Measurements from ENCODE around the gene AGAP1. TPM values are rescaled to one million over a fixed set of nuclear protein-coding genes. Genes with fewer than 3 reads are reported as not detected.

The AGAP1 gene
- total and polyA plus RNA-seq, 2 donors (not counting 3 experiments of a cell fraction or from before 2014, with no cell fraction given) = 10.2 to 20.9 TPM

- H3K27ac ChIP-seq (ENCODE audit: insufficient read depth, low read depth, low read length) = no peak overlapping the region
- no peaks in the 10 kb centered on the region for H3K27me3 ChIP-seq (ENCODE audit: control insufficient read depth in 2 of 2, insufficient read depth in 2 of 2, low read length in 2 of 2)
- H3K79me2 ChIP-seq (ENCODE audit: control insufficient read depth, insufficient read depth, low read length) = no peaks in the 10 kb centered on the region
- no peak overlapping the region for H3K4me2 ChIP-seq (ENCODE audit: insufficient read depth, low read length)
- no peak overlapping the region for H3K9ac ChIP-seq (replicated peaks; ENCODE audit: extremely low read depth, insufficient read depth, low read length)
- no TSS peak for BruUV-seq (replicated peaks)
- FAIRE-seq = no peak
- no peak for DNase-seq (ENCODE audit: low read depth, low spot score)
- ChIA-PET POLR2A (no interaction called here), CTCF (interaction anchor here (0.8 to 7.4 kb wide), 13 partner anchors 8 to 457 kb away, joined by 3 to 289 read pairs (median 8); no protein-coding TSS in a partner anchor)
- H3K9me3 ChIP-seq (replicated peaks; ENCODE audit: control insufficient read depth, insufficient read depth, low read length) = no peaks in the 10 kb centered on the region
- peaks cover 3% of the 10 kb centered on the region for H3K4me1 ChIP-seq (ENCODE audit: control insufficient read depth, extremely low read depth, insufficient read depth, low read length)
- no peaks in the 10 kb centered on the region for H4K20me1 ChIP-seq (replicated peaks; ENCODE audit: control insufficient read depth, extremely low read depth, insufficient read depth, low read length)
- no peak overlapping the region for H2AFZ ChIP-seq (ENCODE audit: low read depth, low read length)
- TF ChIP-seq, protein P1, sequence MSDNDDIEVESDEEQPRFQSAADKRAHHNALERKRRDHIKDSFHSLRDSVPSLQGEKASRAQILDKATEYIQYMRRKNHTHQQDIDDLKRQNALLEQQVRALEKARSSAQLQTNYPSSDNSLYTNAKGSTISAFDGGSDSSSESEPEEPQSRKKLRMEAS (IDR thresholded peaks at IDR 0.05; ENCODE audit: insufficient read depth, insufficient read length) = no peak
- no peaks in the 10 kb centered on the region for H3K36me3 ChIP-seq (ENCODE audit: control insufficient read depth in 2 of 2, extremely low read depth in 1 of 2, insufficient read depth in 2 of 2, low read length in 2 of 2)
- intact Hi-C loops (cut with micrococcal nuclease) = loop anchor here (10.0 kb wide), 1 partner anchor 358 kb away; no protein-coding TSS in a partner anchor
- dilution Hi-C loops (cut with MboI; ENCODE audit: extremely low pct_ligation_motif_present, low sequenced_read_pairs) = no loop called here
- no peak overlapping the region for H3K4me3 ChIP-seq (replicated peaks in 1 of 3; ENCODE audit: insufficient read depth in 1 of 3, low read depth in 1 of 3, low read length in 3 of 3)
- H3K9me1 ChIP-seq (replicated peaks; ENCODE audit: control insufficient read depth, extremely low read depth, insufficient read depth, low read length) = no peaks in the 10 kb centered on the region
Observed at GRCh38 chr2:235592836-235593235, 99.0 kb downstream of the AGAP1 start.

DNA sequence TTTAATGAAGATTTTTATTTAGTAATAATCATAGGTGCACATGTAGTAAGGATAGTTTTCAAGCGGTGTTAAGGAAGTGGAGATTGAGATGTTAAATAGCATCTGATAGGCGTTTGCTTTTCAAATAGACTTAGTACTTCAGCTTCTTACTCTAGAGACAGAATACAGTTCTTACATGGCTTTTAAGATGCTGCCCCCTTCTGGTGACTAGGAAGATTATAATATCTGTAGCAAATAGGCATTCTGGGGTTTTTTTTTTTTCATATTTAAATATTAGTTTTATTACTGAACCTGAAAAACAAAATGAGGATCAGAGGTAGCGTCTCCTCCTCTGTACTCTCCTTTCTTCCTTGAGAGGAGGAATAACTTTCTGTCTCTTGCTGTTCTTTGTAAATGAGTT, 100.2 kb downstream of the AGAP1 start:
- ChIA-PET CTCF (interaction anchor here (0.6 to 7.4 kb wide), 62 partner anchors 8 to 1049 kb away, joined by 3 to 289 read pairs (median 4); no protein-coding TSS in a partner anchor), POLR2A (interaction anchor here (1.1 kb wide), 1 partner anchor 152 kb away, joined by 3 read pairs; no protein-coding TSS in a partner anchor)
- no peaks in the 10 kb centered on the region for H3K79me2 ChIP-seq (ENCODE audit: control insufficient read depth, insufficient read depth, low read length)
- H3K36me3 ChIP-seq (ENCODE audit: control insufficient read depth in 2 of 2, extremely low read depth in 1 of 2, insufficient read depth in 2 of 2, low read length in 2 of 2) = no peaks in the 10 kb centered on the region
- no peaks in the 10 kb centered on the region for H4K20me1 ChIP-seq (replicated peaks; ENCODE audit: control insufficient read depth, extremely low read depth, insufficient read depth, low read length)
- TF ChIP-seq CTCF (IDR thresholded peaks at IDR 0.05; ENCODE audit: extremely low read depth in 1 of 2, insufficient read depth in 1 of 2, low read depth in 1 of 2, low read length in 2 of 2) = peak; percentile 35 to 39
- no peak for TF ChIP-seq GATA2 (IDR thresholded peaks at IDR 0.05; ENCODE audit: insufficient read depth, insufficient read length, low read depth, low read length)
- no peak for TF ChIP-seq POLR2A (IDR thresholded peaks at IDR 0.05; ENCODE audit: low read depth, low read length)
- no peaks in the 10 kb centered on the region for H3K27me3 ChIP-seq (ENCODE audit: control insufficient read depth in 2 of 2, insufficient read depth in 2 of 2, low read length in 2 of 2)
- H3K4me2 ChIP-seq (ENCODE audit: insufficient read depth, low read length) = no peak overlapping the region
- FAIRE-seq = peak; percentile 73
- intact Hi-C loops (cut with micrococcal nuclease) (loop anchor here (1.0 to 10.0 kb wide), 5 partner anchors 41 to 458 kb away; no protein-coding TSS in a partner anchor), dilution Hi-C loops (cut with MboI; ENCODE audit: extremely low pct_ligation_motif_present, low sequenced_read_pairs) (no loop called here)
- H3K9me1 ChIP-seq (replicated peaks; ENCODE audit: control insufficient read depth, extremely low read depth, insufficient read depth, low read length) = no peaks in the 10 kb centered on the region
- no peak overlapping the region for H3K4me3 ChIP-seq (replicated peaks in 1 of 3; ENCODE audit: insufficient read depth in 1 of 3, low read depth in 1 of 3, low read length in 3 of 3)
- peaks cover 3% of the 10 kb centered on the region for H3K4me1 ChIP-seq (ENCODE audit: control insufficient read depth, extremely low read depth, insufficient read depth, low read length)
- H3K27ac ChIP-seq (ENCODE audit: insufficient read depth, low read depth, low read length) = no peak overlapping the region
- H3K9me3 ChIP-seq (replicated peaks; ENCODE audit: control insufficient read depth, insufficient read depth, low read length) = no peaks in the 10 kb centered on the region
- peak; percentile 62 for DNase-seq (ENCODE audit: low read depth, low spot score)
- no TSS peak for BruUV-seq (replicated peaks)
- no peak overlapping the region for H3K9ac ChIP-seq (replicated peaks; ENCODE audit: extremely low read depth, insufficient read depth, low read length)
- no peak overlapping the region for H2AFZ ChIP-seq (ENCODE audit: low read depth, low read length)

Data from endothelial cell of umbilical vein (primary cell).